Measurements from ENCODE around the gene DUSP28.

The DUSP28 gene

GRCh38 chr2:240611601-240612210, 51.5 kb downstream of the DUSP28 start:
- no peaks in the 10 kb centered on the region for H3K4me1 ChIP-seq (ENCODE audit: insufficient read depth, low read length)
- no peaks in the 10 kb centered on the region for H3K36me3 ChIP-seq (ENCODE audit: insufficient read depth, low read length)
- no peak overlapping the region for H3K9ac ChIP-seq (ENCODE audit: low read depth, low read length)
- H3K9me3 ChIP-seq (ENCODE audit: control insufficient read depth, insufficient read depth, low read length), result peaks cover 1% of the 10 kb centered on the region; the same call in 1 of the 2 replicates
